ENCODE results near the gene ARMH3.
"Not testable (repeated sequence)": the region's sequence is repeated elsewhere in the genome, so short reads cannot be mapped to it uniquely, and the experiment has no call there.

Gene ARMH3

DNA sequence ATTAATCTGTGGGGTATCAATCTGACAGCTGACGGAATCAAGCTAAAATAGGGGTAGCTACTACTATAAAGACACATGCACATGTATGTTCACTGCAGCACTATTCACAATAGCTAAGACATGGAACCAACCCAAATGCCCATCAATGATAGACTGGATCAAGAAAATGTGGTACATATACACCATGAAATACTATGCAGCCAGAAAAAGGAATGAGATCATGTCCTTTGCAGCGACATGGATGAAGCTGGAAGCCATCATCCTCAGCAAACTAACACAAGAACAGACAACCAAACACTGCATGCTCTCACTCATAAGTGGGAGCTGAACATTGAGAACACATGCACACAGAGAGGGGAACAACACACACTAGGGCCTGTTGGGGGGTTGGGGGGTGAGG, 75.3 kb downstream of the ARMH3 start:
- DNase-seq (ENCODE audit: low spot score): not testable (repeated sequence)

- DNase-seq (ENCODE audit: low spot score): no peak
These were observed 81.6 kb downstream of the ARMH3 start for GRCh38 chr10:101974091-101974971.

DNA sequence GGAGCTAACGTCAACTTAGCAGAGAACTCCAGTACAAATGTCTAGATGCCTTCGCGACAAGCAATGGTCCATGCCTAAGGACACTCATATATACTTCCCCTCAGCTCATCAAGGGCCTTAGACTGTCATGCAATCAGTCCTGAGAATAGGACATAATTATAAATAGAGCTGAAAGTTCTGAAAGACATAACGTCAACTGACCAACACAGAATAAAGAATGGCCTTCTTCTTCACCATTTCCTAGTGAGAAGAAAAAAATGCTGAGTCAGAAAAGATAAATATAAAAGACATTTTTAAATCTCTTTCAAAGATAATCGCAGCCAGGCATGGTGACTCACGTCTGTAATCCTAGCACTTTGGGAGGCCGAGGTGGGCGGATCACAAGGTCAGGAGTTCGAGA, 83.2 kb downstream of the ARMH3 start:
- DNase-seq (ENCODE audit: low spot score): no peak

- no peak for DNase-seq (ENCODE audit: low spot score)
These were observed 86.5 kb downstream of the ARMH3 start for GRCh38 chr10:101969412-101969922.

GRCh38 chr10:101968940-101969321, 87.0 kb downstream of the ARMH3 start:
- no peak for DNase-seq (ENCODE audit: low spot score)

DNA sequence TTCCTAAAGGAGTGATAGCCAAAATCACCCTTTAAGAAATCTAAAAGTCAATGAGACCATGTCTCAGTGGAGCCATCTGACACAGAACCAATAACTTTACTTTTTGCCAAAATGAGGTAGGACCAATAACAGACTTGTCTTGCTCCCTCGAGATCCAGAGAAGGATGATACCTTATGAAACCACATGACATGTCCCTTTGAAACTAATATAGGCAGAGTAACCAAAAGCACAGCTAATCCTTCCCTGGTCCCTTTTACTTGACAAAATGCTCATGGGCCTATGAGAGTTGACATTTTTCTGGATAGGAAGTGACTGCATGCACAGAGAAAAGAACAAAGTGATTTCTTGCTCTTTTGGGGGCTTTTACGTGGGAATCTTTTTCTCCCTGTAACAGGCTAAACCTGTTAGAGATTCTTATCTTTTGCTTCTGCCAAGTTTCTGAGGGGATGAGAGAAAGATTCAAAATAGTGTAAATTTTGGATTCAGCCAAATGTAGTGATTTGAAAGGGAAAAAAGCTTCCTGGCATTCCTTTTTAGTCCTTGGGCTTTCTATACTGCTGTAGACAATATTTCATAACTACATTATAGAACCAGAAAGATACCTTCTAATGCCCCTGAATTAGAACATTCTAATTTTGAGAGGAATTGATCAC, 87.6 kb downstream of the ARMH3 start:
- DNase-seq (ENCODE audit: low spot score): no peak

DNA sequence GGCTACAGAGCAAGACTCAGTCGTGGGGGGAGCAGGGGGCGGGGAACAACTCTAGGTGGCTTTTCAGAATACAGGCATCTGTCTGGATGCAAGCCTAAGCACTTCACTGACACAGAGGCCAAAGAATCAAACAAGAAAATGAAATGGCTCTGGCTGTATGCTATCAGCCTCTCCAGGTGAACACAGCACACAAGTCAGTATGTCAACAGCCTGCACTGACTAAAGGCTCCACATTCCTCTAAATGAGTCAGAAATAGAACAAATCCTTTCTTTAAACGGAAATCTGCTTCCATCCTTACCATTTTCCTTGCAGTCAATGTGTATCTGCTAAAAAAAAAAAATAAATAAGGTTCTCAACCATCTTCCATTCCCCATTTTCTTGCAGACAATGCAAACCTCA, 88.3 kb downstream of the ARMH3 start:
- DNase-seq (ENCODE audit: low spot score): no peak

DNA sequence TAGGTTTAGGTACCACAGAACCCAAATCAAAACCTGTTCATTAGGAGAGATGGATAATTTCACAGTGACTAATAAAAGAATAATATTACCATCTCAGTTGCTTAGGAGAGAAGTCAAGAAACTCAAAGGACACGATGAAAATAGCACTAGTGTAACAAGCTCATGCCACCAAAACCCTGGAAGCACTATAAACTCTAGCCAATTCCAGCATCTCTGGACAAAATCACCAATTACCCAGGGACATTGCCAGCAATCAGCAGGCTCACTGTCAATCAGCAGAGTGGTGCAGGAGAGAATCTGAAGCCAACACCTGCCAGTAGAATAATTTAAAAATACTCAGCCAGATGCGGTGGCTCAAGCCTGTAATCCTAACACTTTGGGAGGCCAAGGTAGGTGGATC, 88.9 kb downstream of the ARMH3 start:
- DNase-seq (ENCODE audit: low spot score): no peak

- no peak for DNase-seq (ENCODE audit: low spot score)
These were observed 90.8 kb downstream of the ARMH3 start for GRCh38 chr10:101965075-101965765.

- DNase-seq (ENCODE audit: low spot score): no peak
These were observed 94.1 kb downstream of the ARMH3 start for GRCh38 chr10:101961591-101962498.

DNA sequence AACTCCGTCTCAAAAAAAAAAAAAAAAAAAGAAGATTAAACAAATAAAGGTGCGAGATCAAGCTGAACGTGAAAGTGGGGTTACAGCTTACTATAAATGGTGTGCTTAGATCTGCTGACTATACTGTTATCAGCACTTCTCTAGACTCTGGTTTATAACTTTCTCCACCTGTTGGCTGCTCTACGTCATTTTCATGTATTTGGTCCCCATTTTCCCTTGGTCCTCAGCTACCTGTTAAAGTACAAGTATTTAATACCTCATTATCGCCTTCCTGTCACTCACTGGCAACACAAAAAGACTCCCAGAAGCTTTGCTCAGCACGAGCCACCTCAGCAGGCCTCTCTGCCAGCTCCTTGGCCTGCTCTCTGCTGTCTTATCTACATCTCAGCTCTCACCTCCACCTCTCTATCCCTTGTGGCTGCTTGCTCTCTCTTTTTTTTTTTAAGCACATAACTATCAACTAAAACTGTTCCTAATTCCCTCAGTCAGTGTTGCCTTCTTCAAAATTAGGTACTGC, 95.0 kb downstream of the ARMH3 start:
- no peak for DNase-seq (ENCODE audit: low spot score)

- DNase-seq (ENCODE audit: low spot score): no peak
These were observed 96.5 kb downstream of the ARMH3 start for GRCh38 chr10:101959346-101959916.

- DNase-seq (ENCODE audit: low spot score): no peak
These were observed 97.3 kb downstream of the ARMH3 start for GRCh38 chr10:101958691-101959090.

DNA sequence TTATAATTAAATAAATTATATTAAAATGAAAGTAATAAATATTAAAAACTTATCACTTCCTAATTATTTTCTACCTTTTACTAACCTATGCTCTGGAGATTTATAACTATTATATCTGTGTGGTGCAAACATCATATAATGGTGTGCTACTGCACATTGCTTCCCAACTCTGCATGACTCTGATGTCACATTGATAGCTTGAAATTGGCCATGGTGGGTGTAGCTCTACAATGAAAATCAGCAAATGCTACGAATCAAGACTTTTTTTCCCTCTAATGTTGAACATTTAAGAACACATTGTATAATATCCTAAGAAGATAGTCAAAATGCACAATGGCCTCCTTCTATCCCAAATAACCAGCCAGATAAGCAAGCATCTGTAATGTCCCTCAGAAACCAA, 99.1 kb downstream of the ARMH3 start:
- DNase-seq (ENCODE audit: low spot score): no peak

DNA sequence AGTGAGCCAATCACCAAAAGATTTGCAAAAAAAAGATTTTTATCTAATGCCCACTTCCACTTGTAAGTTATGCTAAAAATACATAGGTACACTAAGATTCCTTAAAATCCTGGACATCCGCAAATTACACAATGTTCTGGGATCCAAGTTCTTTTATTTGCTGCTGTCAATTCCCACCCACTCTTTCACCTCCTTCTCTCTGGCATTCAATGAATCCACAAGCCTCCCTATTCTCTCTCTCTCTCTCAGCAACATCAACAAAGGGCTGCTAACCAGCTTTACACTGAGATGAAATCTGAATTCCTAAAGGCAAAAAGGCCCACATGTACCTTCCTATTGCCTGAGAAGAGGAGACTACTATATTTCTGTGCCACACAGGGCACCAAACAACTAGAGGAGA, 99.9 kb downstream of the ARMH3 start:
- no peak for DNase-seq (ENCODE audit: low spot score)

DNA sequence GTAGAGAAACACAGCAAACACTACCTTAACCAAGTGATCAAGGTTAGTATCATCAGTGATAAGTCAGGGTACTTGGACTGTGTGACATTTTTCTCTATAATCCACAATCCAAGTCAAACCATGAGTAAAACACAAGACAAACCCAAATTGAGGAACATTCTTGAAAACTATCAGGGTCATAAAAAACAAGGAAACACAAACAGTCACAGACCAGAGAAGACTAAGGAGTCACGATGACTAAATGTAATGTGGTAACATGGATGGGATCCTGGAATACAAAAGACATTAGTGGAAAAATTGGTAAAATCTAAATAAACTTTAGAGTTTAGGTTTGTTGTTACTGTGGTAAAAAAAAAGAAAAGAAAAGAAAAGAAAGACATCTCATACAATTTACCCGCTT, 103.8 kb downstream of the ARMH3 start:
- no peak for DNase-seq (ENCODE audit: low spot score)

- no peak for DNase-seq (ENCODE audit: low spot score)
These were observed 105.8 kb downstream of the ARMH3 start for GRCh38 chr10:101950213-101950612.

DNA sequence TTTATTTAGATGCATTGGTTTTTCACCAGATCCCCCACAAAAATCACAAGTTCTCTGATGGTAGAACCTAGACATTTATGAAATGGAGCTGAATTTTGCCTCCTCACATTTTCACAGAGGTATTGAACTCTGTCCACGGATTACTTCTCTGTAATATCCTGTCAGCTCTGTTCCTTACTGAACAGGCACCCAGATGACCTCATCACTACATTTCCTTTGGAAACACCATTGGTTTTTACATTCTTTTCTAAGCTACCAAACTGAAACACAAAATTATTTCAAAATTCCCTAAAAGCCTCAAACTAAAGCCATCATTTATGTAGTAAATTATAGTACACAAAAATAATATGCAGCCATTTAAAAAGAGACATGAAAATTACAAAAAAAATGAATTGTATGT, 114.1 kb downstream of the ARMH3 start:
- DNase-seq (ENCODE audit: low spot score): no peak

GRCh38 chr10:101940916-101941315, 115.1 kb downstream of the ARMH3 start:
- no peak for DNase-seq (ENCODE audit: low spot score)

- no peak for DNase-seq (ENCODE audit: low spot score)
These were observed 116.2 kb downstream of the ARMH3 start for GRCh38 chr10:101939729-101940128.

- DNase-seq (ENCODE audit: low spot score): no peak
These were observed 116.8 kb downstream of the ARMH3 start for GRCh38 chr10:101939008-101939648.

Measured in CD4-positive, alpha-beta T cell treated with Interleukin-15 for 4 hours (primary cell).